ENCODE measurements around the gene ATP6V1B1. TPM values are rescaled to one million over a fixed set of nuclear protein-coding genes. Genes with fewer than 3 reads are reported as not detected.
A peak's percentile ranks its signal among the peaks of the same experiment; 100 is the strongest.

ATP6V1B1 gene
- total RNA-seq, 2 donors from 2014 or later = 6.5 to 7.2 TPM

DNA sequence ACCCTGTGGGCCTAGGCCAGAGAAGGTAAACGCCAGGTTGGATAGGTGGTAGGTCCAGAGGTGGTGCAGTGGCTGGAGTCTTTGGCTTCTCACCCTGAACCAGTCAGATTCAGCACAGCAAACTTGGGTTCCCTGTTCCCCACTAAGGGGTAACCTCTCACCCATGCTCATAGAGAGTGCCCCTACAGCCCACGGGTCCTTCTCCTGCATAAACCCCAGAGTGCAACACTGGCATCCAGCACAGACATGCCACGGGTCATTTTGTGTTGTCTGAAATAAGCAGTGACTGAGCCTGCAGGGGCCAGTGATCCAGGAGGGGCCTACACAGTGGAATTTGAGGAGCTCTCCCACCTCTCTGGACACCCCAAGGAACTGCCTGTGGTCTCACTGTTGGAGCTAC lies 40.5 kb upstream of the ATP6V1B1 start:
- DNase-seq (ENCODE audit: low spot score) = peak; percentile 49
- Mint-ChIP-seq H3K4me3 (no peak overlapping the region), H3K27me3 (peaks cover 64 to 88% of the 10 kb centered on the region in 2 donors), H3K9me3 (no peaks in the 10 kb centered on the region), H3K36me3 (no peaks in the 10 kb centered on the region), H3K4me1 (ENCODE audit: low read depth in 2 of 2) (peaks cover 18 to 36% of the 10 kb centered on the region in 2 donors), H3K27ac (no peak overlapping the region)
- ATAC-seq = no peak

DNA sequence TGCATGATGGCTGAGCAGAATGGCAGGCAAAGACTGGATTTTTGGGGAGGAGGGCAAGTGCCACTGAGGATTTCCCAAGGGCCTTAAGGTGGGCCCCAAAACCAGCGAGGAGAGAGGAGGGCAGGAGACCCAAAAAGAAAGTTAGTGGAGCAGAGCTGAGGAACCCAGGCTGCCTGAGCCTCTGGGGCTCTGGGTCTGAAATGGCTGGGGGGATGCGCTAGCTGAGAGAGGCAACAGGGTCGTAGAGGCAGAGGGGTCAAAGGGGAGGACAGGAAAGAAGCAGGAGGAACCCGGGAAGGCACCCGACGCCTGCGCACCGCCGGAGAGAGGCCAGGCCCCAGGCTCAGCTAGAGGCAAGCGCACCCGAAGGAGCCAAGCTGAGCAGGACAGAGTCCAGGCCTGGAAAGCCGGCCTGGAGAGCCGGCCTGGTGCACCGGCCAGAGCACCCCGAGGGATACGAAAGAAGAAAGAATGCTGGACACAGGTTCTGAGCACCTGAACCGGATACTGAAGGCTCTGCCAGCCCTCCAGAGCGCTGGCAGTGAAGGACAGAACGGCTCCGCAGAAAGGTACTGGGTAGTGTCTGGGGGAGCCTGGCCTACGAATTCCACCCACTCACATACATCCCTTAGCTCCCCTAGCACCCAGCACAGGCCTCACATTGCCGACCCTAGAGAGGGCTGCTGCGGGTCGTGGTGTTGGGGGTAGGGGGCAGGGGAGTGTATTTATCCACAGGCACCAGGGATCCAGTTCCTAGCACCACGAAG lies 39.5 kb upstream of the ATP6V1B1 start:
- H3K4me1 Mint-ChIP-seq (ENCODE audit: low read depth in 2 of 2) = peaks cover 18 to 40% of the 10 kb centered on the region in 2 donors
- peak overlapping the region; percentile 2 for H3K4me3 Mint-ChIP-seq
- ATAC-seq (no peak), DNase-seq (ENCODE audit: low spot score) (no peak)
- no peaks in the 10 kb centered on the region for H3K9me3 Mint-ChIP-seq
- no peak overlapping the region for H3K27ac Mint-ChIP-seq
- H3K36me3 Mint-ChIP-seq = no peaks in the 10 kb centered on the region
- H3K27me3 Mint-ChIP-seq = peaks cover 64 to 85% of the 10 kb centered on the region in 2 donors

DNA sequence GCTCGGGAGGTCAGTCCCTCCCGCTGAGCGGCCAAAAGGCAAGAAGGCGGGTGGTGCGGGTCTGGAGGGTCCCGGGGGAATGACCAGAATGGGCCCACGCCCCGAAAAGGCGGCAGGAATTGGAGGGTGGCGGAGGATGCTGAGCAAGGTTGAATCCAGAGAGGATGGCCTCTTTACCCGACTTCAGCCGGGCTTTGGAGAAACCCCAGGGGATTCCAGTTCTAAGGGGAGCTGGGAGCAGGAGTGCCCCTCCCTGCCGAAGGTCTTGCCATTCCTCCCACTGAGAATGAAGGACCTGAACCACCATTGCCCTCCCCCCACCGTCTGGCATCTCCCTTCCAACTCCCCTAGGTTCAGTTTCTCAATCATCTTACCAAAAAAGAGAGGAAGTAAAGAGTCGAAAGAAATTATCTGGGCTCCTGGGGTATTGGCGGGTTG lies 38.9 kb upstream of the ATP6V1B1 start:
- Mint-ChIP-seq H3K27me3 (peaks cover 64 to 85% of the 10 kb centered on the region in 2 donors), H3K9me3 (no peaks in the 10 kb centered on the region), H3K36me3 (peaks cover 4% of the 10 kb centered on the region), H3K4me1 (ENCODE audit: low read depth in 2 of 2) (peaks cover 24 to 44% of the 10 kb centered on the region in 2 donors), H3K27ac (no peak overlapping the region), H3K4me3 (peak overlapping the region; percentile 32)
- ATAC-seq = no peak
- DNase-seq (ENCODE audit: low spot score) = peak; percentile 62

DNA sequence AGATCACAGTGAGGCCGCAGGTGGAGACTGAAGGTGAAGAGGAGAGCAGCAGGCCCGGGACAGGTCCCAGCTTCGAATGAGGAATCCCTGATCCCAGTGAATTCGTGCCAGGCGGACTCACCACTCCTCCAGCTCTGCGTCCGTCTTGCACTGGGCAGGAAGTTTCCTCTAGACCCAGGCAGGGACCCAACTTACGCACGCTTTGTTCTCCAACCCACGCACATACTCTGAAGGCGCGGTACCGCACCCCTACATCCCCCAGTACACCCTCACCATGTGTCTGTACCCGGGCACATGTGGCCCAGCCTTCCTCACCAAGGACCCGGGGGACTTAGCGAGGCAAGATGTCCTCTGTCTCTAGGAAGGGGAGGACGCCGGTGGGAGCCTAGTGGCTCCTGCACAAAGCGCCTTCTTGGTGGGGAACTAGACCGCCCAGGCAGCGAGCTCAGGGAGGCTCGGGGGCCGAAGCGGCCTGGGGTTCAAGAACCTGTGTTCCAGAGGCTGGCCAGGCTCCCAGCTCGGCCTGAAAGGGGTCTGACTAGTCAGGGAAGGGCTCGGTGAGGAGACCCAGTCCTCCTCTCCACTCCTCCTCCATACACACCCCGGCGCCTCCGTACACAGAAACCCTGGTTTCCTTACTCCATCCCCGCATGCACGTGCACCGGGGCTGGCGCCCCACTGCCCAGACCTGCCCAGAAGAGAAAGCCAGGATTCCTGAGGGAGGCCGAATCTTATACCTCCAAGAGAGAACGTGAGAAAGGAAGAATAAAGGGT lies 38.3 kb upstream of the ATP6V1B1 start:
- no peak for ATAC-seq
- DNase-seq (ENCODE audit: low spot score) = no peak
- Mint-ChIP-seq H3K9me3 (no peaks in the 10 kb centered on the region), H3K36me3 (peaks cover 4% of the 10 kb centered on the region), H3K27ac (no peak overlapping the region), H3K4me1 (ENCODE audit: low read depth in 2 of 2) (peaks cover 30 to 49% of the 10 kb centered on the region in 2 donors), H3K4me3 (peak overlapping the region; percentile 32), H3K27me3 (peaks cover 67 to 85% of the 10 kb centered on the region in 2 donors)

DNA sequence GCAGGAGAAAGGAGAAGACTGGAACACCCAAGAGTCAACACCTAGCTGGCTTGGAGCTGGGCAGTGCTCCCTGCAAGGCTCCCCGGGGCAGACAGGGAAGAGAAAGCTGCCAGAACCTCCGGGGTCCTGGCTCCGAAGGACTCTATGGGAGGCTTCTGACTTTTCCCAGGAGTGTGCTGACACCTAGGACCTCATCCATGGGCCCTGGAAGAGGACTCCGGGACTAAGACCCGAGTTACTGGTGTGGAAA lies 37.8 kb upstream of the ATP6V1B1 start:
- ATAC-seq = no peak
- no peaks in the 10 kb centered on the region for H3K9me3 Mint-ChIP-seq

DNA sequence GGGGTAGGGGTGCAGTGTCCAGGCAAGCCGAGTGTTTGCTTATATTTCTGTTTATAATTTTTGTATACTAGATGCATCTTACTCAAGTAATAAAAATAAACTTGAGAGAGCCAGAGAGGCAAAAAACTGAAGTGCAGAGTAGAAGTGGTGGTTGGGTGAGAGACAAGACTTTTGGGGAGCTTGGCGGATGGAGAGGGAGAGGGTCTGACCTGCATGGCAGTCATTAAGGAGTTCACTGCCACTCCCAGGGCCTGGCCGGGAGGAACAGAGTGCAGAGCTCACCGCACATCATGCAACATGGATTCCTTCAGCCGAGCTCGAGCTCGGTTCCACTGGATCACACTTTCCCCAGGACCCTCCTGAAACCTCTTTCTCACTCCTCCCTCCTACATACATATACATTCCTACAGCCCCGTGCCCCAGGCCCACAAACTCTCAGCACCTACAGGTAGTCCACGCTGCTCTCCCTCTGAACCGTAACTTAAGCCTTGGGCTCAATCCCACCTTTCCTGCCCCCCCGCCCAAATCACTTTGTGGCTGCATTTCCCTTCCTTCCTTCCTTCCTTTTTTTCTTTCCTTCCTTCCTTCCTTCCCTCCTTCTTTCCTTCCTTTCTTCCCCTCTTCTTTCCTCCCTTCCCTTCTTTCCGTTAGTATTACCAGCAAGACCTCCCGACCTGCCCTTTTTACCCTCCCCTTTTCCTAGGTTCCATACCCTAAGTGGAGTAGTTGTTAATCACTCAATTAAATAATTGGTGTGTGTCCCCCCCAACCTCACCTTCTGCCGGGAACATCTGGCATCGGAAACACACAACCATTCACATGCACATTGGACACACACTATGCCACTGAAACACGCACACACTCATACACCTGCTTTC lies 37.1 kb upstream of the ATP6V1B1 start:
- H3K4me1 Mint-ChIP-seq (ENCODE audit: low read depth in 2 of 2) = peaks cover 32 to 50% of the 10 kb centered on the region in 2 donors
- DNase-seq (ENCODE audit: low spot score) (peak; percentile 49), ATAC-seq (no peak)
- no peak overlapping the region for H3K27ac Mint-ChIP-seq
- no peaks in the 10 kb centered on the region for H3K9me3 Mint-ChIP-seq
- H3K4me3 Mint-ChIP-seq = peak overlapping the region; percentile 92
- peaks cover 4% of the 10 kb centered on the region for H3K36me3 Mint-ChIP-seq
- peaks cover 62 to 76% of the 10 kb centered on the region in 2 donors for H3K27me3 Mint-ChIP-seq

More for the DNA sequence above, 37.8 kb upstream of the ATP6V1B1 start:
- no peak for DNase-seq (ENCODE audit: low spot score)
- H3K4me3 Mint-ChIP-seq = no peak overlapping the region
- H3K4me1 Mint-ChIP-seq (ENCODE audit: low read depth in 2 of 2) = peaks cover 32 to 50% of the 10 kb centered on the region in 2 donors
- no peak overlapping the region for H3K27ac Mint-ChIP-seq
- H3K36me3 Mint-ChIP-seq = peaks cover 4% of the 10 kb centered on the region
- H3K27me3 Mint-ChIP-seq = peaks cover 66 to 83% of the 10 kb centered on the region in 2 donors

DNA sequence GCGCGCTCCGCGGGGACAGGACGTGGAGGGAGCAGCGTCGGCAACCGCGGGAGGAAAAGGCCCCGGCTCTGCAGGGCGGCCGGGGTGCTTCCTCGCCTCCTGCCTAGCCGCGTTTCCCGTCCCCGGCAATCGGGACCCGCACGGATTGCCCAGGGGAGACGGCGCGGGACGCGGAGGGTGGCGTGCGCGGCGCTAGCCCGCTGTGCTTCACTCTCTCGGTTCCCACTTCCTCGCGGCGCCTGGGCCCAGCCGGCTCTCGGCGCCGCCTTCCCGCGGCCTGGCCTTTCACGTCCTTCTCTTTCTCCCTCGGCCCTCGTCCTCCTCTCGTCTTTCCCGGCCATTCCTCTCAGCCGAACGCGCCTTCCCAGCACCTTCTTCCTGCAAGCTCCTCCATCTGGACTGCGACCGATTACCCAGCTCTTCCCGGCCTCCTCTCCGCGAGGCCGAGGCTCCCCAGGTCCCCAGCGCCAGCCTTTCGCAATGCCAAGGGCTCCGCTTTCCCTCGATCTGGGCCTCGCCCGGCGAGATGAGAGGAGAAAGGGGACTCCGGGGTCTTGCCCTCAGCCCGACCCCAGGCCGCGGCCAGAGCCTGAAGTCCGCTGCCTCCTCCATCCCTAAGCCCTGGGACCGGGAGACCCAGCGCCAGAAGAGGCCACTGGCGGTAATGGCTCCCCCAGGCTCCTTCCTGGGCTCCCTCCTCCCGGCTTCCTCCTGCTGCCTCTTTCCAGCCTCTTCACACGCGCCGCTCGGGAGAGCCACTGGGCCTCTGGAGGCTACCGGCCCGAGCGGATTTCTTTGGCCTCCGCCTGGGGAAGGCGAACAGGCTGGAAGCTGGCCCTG lies 34.3 kb upstream of the ATP6V1B1 start:
- peak overlapping the region in 1 of 2 donors; percentile 31 for H3K27ac Mint-ChIP-seq
- H3K4me3 Mint-ChIP-seq = peak overlapping the region; percentile 92
- ATAC-seq = peak; percentile 47 to 54
- H3K36me3 Mint-ChIP-seq = peaks cover 4% of the 10 kb centered on the region
- peaks cover 32 to 45% of the 10 kb centered on the region in 2 donors for H3K4me1 Mint-ChIP-seq (ENCODE audit: low read depth in 2 of 2)
- DNase-seq (ENCODE audit: low spot score) = peak; percentile 60
- H3K9me3 Mint-ChIP-seq = no peaks in the 10 kb centered on the region
- H3K27me3 Mint-ChIP-seq = peaks cover 62 to 69% of the 10 kb centered on the region in 2 donors

DNA sequence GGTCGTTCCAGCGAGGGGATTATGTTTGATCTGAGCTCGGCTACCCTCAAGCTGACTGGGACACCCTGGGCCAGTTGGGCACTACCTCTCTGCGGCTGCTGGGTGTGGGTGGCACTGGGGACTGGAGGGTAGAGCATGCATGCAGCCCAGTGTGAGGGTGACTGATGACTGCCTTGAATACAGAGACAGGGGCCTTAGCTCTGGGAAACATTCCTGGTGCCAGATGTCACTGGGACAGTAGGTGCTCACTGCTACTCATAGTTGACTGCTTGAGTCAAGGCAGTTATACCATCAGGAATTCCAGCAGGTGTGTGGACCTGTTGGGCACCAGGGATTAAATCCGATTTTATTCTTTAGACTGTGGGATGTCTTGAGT lies 33.6 kb upstream of the ATP6V1B1 start:
- Mint-ChIP-seq H3K4me1 (ENCODE audit: low read depth in 2 of 2) (peaks cover 34 to 45% of the 10 kb centered on the region in 2 donors), H3K27ac (peak overlapping the region in 1 of 2 donors; percentile 31), H3K36me3 (peaks cover 4% of the 10 kb centered on the region), H3K9me3 (no peaks in the 10 kb centered on the region), H3K27me3 (peaks cover 63 to 69% of the 10 kb centered on the region in 2 donors), H3K4me3 (peak overlapping the region; percentile 92)
- ATAC-seq (no peak), DNase-seq (ENCODE audit: low spot score) (no peak)

DNA sequence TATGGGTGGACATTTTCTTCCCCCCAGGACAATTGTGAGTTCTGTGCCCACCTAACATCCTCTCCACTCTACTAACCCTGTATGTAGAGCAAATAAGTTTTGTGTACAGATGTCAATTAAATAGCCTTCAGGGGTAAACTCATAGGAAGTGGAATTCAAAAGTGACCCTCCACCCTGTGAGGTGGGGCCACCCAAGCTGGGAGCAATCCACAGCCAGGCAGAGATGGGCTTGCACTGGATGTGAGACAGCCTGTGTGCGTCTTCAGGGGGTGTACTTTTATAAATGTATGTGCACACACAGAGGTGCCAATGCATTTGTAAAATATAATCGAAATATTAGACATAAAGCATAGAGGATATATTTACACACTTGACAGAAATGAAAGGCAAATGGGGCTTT lies 33.1 kb upstream of the ATP6V1B1 start:
- H3K9me3 Mint-ChIP-seq = no peaks in the 10 kb centered on the region
- DNase-seq (ENCODE audit: low spot score) (no peak), ATAC-seq (no peak)
- peak overlapping the region; percentile 92 for H3K4me3 Mint-ChIP-seq
- H3K27me3 Mint-ChIP-seq = peaks cover 63 to 69% of the 10 kb centered on the region in 2 donors
- H3K36me3 Mint-ChIP-seq = peaks cover 4% of the 10 kb centered on the region
- peak overlapping the region in 1 of 2 donors; percentile 31 for H3K27ac Mint-ChIP-seq
- H3K4me1 Mint-ChIP-seq (ENCODE audit: low read depth in 2 of 2) = peaks cover 35 to 45% of the 10 kb centered on the region in 2 donors

DNA sequence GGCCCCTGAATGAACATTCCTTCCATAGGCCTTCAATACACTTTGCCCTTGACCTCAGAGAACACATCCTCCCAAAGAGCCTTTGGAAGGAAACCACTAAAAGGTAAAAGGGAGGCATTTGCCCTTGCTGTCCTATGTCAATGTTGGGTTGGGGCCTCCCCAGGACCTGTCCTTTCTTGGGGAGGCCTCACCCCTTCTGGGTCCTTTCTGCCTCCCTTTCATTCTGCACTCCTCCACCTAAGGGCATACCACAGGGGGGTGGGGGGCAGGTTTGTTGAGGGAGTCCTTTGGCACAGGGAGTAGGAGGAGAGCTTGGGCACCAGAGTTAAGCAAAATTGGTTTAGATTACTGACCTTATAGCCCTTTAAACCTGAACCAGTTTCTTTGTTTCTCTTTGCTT lies 32.5 kb upstream of the ATP6V1B1 start:
- Mint-ChIP-seq H3K36me3 (peaks cover 4% of the 10 kb centered on the region), H3K9me3 (no peaks in the 10 kb centered on the region), H3K4me3 (no peak overlapping the region), H3K4me1 (ENCODE audit: low read depth in 2 of 2) (peaks cover 38 to 42% of the 10 kb centered on the region in 2 donors), H3K27ac (no peak overlapping the region), H3K27me3 (peaks cover 61 to 66% of the 10 kb centered on the region in 2 donors)
- DNase-seq (ENCODE audit: low spot score) = no peak
- no peak for ATAC-seq

DNA sequence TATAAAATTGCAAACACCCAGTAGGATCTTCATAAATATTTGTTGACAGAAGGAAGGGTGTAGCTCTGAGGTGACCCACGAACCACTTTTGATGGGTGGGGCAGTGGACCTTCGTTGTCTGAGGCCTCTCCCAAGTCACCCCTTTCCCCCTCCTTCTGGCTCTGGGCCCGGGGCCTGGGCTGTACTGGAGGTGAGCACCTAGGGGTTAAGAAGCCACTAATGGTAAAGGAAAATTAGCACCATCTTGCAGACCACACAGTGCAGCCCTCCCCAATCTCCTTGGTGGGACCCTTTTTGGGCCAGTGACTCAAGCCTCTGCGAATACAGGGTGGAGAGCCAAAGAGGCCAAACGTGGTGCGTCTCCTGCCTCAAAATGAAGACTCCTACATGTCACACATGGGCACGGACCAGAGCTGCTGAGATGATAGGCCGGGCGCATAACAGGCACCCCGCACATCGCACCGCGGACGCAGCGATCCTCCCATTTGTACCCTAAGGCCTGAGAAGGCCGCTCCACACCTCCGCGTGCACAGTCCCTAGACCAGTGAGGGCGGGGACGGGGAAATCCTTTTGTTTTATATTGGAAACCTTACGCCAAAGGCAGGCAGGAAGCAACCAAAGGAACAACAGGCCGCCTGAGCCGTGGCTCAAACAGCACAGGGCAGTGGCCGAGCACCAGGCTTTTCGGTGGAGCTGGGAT lies 31.9 kb upstream of the ATP6V1B1 start:
- peaks cover 60 to 66% of the 10 kb centered on the region in 2 donors for H3K27me3 Mint-ChIP-seq
- peaks cover 36 to 38% of the 10 kb centered on the region in 2 donors for H3K4me1 Mint-ChIP-seq (ENCODE audit: low read depth in 2 of 2)

More for the DNA sequence above, 31.9 kb upstream of the ATP6V1B1 start:
- DNase-seq (ENCODE audit: low spot score) (peak; percentile 52), ATAC-seq (no peak)
- Mint-ChIP-seq H3K9me3 (no peaks in the 10 kb centered on the region), H3K4me3 (peak overlapping the region; percentile 12), H3K36me3 (peaks cover 4% of the 10 kb centered on the region), H3K27ac (no peak overlapping the region)

Measured in natural killer cell treated with Interleukin-12 subunit alpha and Interleukin-12 subunit beta and Interleukin-15 and Interleukin-18, amount 100 ng/mL, for 72 hours (primary cell).